Sigmoid colon (tissue), 4 donors: Measurements from ENCODE around the gene ZFYVE9.

Source experiments
- EP300 ChIP-seq, 4 donors: sonication (generic); formaldehyde crosslinking; IDR thresholded peaks; one replicate each; pipeline ENCODE4 v1.6.1; 2017; ENCODE audit warnings: antibody characterized with exemption in 4 of 4
- POLR2A ChIP-seq, 2 donors: fragments of 450-650 bp; IDR thresholded peaks; one replicate each; pipeline ENCODE4 v1.6.1; 2016; ENCODE audit warnings: antibody characterized with exemption in 2 of 2, mild to moderate bottlenecking in 2 of 2, moderate library complexity in 2 of 2
- POLR2AphosphoS5 ChIP-seq, 4 donors: sonication (generic); formaldehyde crosslinking; IDR thresholded peaks; one replicate each; pipeline ENCODE4 v1.6.1; 2017; ENCODE audit warnings: antibody characterized with exemption in 4 of 4
- TF ChIP-seq, protein P1 (sequence below), 4 experiments: fragments of 450-650 bp in 3 of 4; fragments of 200-600 bp in 1 of 4; IDR thresholded peaks; one replicate each; pipeline ENCODE4 v1.5.1; 2016 to 2019; ENCODE audit warnings: antibody characterized with exemption in 4 of 4, mild to moderate bottlenecking in 3 of 4, moderate library complexity in 2 of 4

DNA sequence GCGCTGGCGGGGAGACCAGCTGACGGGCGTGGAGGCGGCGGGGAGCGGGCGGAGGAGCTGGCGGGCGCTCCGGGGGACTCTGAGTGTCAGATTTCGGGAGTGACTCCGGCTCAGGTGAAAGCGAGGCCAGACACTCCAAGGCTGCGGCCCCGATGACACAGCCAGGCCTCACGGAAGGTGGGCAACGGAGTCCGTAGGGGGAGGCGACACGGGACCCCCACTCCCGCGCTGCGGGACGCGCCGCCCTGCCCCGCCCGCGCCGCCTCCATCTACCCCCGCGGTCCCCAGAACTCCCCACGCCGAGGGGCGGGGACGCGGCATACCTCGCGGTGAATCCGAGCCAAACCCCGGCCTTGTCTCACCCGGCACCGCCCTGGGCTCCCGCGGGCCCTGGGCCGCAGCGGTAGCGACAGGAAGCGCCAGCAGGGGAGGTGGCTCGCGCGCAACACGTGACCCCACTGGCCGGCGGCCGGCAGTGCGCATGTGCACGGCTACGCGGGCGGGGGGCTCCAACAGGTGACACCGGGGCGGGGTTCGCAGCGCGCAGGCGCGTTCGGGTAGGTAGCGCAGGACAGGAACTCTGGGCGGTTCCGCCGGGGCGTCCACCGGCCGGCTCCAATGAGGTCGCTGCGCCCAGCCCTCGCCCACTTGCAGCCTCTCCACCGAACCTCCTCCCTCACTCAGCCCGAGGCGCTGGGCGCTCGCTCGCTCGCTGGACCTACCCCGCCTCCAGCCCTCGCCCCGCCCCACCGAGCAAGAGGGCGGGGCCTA lies 224.0 kb downstream of the ZFYVE9 start, which contains the start of gene CC2D1B:
- peak; percentile 78 to 79 for TF ChIP-seq POLR2A (IDR thresholded peaks at IDR 0.05)
- TF ChIP-seq, protein P1, sequence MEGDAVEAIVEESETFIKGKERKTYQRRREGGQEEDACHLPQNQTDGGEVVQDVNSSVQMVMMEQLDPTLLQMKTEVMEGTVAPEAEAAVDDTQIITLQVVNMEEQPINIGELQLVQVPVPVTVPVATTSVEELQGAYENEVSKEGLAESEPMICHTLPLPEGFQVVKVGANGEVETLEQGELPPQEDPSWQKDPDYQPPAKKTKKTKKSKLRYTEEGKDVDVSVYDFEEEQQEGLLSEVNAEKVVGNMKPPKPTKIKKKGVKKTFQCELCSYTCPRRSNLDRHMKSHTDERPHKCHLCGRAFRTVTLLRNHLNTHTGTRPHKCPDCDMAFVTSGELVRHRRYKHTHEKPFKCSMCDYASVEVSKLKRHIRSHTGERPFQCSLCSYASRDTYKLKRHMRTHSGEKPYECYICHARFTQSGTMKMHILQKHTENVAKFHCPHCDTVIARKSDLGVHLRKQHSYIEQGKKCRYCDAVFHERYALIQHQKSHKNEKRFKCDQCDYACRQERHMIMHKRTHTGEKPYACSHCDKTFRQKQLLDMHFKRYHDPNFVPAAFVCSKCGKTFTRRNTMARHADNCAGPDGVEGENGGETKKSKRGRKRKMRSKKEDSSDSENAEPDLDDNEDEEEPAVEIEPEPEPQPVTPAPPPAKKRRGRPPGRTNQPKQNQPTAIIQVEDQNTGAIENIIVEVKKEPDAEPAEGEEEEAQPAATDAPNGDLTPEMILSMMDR (IDR thresholded peaks at IDR 0.05): peak in 1 of 4 experiments; percentile 32
- TF ChIP-seq POLR2AphosphoS5 (IDR thresholded peaks at IDR 0.05): peak; percentile 92 to 96 (median 94)
- peak in 1 of 4 donors; percentile 44 for TF ChIP-seq EP300 (IDR thresholded peaks at IDR 0.05)
